HAP-1 (cell line): ENCODE data around the gene TMEM256.

ENCODE experiments used
- DNase-seq, 2 experiments: peaks; one replicate each; pipeline ENCODE4 v3.0.0-alpha.2; 2016 to 2020; ENCODE audit warnings: low spot score in 2 of 2
- H3K27me3 ChIP-seq: fragments of 250-450 bp; sonication (Bioruptor Pico); 2 replicates; pipeline ENCODE4 v1.5.1; 2020; ENCODE audit warnings: low read depth, mild to moderate bottlenecking, moderate library complexity
- H3K36me3 ChIP-seq: fragments of 250-450 bp; sonication (Bioruptor Pico); replicated peaks from 2 replicates; pipeline ENCODE4 v1.5.1; 2020; ENCODE audit warnings: mild to moderate bottlenecking
- H3K4me1 ChIP-seq: fragments of 250-450 bp; sonication (Bioruptor Pico); 2 replicates; pipeline ENCODE4 v1.5.1; 2020; ENCODE audit warnings: mild to moderate bottlenecking
- H3K4me3 ChIP-seq: fragments of 250-450 bp; sonication (Bioruptor Pico); 2 replicates; pipeline ENCODE4 v1.5.1; 2020; ENCODE audit warnings: mild to moderate bottlenecking, moderate library complexity
- H3K9me3 ChIP-seq: fragments of 250-450 bp; sonication (Bioruptor Pico); 2 replicates; pipeline ENCODE4 v1.5.1; 2020; ENCODE audit warnings: mild to moderate bottlenecking, moderate library complexity
- in situ Hi-C: fragments of 300-500 bp; cut with MboI; formaldehyde crosslinking; loops from 3 replicates; pipeline ENCODE4 v1.14.3; 2020; ENCODE audit warnings: low sequenced_read_pairs, inconsistent platforms, mixed read lengths

TMEM256 gene

GRCh38 chr17:7408863-7409262 is 5.0 kb upstream of the TMEM256 start:
- H3K4me1 ChIP-seq: no peaks in the 10 kb centered on the region; the same call in 1 of the 2 replicates
- DNase-seq: no peak
- peaks cover 9% of the 10 kb centered on the region for H3K36me3 ChIP-seq
- in situ Hi-C loops: no loop called here
- no peaks in the 10 kb centered on the region for H3K9me3 ChIP-seq
- no peak overlapping the region for H3K4me3 ChIP-seq
- no peaks in the 10 kb centered on the region for H3K27me3 ChIP-seq

- no peaks in the 10 kb centered on the region for H3K27me3 ChIP-seq
- H3K4me3 ChIP-seq: no peak overlapping the region
- H3K4me1 ChIP-seq: no peaks in the 10 kb centered on the region; the same call in 1 of the 2 replicates
- in situ Hi-C loops: no loop called here
- DNase-seq: no peak
- H3K36me3 ChIP-seq: peaks cover 9% of the 10 kb centered on the region
- H3K9me3 ChIP-seq: no peaks in the 10 kb centered on the region
These were observed 4.4 kb upstream of the TMEM256 start for GRCh38 chr17:7408252-7408727.

- no peaks in the 10 kb centered on the region for H3K27me3 ChIP-seq
- peaks cover 10% of the 10 kb centered on the region for H3K36me3 ChIP-seq
- H3K9me3 ChIP-seq: no peaks in the 10 kb centered on the region
- H3K4me1 ChIP-seq: peaks cover 5% of the 10 kb centered on the region
- no peak for DNase-seq
- no peak within 1 kb of the TSS for H3K4me3 ChIP-seq
- in situ Hi-C loops: no loop called here
These were observed 3.8 kb upstream of the TMEM256 start, which contains the start of gene NLGN2 for GRCh38 chr17:7407485-7408251. Gene NLGN2 (plus strand): TSS chr17:7407845. CDS start chr17:7408256, 411 bp downstream.

DNA sequence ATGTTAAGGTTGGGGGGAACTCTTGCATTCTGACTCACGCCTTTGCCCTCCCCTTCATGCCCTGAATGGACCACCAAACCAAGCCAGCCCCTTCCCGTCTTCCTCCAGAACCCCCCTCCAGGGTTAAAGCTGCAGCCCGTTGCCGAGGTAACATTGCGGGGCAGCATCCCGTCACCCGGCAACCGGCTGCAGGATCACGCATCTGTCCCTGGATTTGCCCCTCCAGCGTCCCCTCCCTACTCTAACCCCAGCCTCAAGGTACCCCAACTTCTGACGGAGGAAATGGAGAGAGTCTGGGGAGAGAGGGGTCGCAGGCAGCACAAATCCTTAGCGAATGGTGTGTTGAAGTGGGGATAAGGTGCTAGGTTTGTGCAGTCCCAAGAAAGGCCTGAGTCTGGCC is 3.2 kb upstream of the TMEM256 start:
- in situ Hi-C loops: no loop called here
- peaks cover 12% of the 10 kb centered on the region for H3K36me3 ChIP-seq
- H3K4me1 ChIP-seq: peaks cover 6% of the 10 kb centered on the region
- no peaks in the 10 kb centered on the region for H3K9me3 ChIP-seq
- no peak overlapping the region for H3K4me3 ChIP-seq
- H3K27me3 ChIP-seq: no peaks in the 10 kb centered on the region
- no peak for DNase-seq

DNA sequence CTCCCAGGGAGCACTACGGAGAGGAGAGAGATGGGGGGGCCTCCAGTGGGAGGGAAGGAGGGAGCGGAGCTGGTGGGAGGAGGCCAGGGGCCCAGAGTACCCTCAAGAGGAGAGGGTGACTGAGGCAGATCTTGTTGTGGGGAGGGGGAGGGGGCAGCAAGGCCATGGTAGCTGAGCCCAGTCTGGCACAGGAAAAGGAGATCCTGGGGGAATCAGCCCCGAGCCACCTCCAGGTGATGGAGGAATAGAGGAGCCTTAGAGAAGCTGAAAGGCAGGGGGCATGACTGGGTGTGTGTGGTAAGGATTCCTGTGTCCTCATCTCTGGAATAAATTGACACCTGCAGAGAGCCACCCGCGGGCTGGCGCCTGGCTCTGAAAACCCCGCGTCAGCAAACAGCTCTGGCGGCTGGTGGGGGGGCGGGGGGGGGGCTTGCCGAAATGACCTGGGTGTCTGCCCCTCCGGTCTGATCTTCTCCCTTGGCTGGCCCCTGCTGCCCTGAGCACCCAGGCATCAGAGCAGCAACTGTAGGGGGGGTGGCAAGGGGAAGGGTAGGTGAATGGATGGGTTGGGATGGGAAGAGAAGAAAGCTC is 2.4 kb upstream of the TMEM256 start:
- Histone ChIP-seq H3K36me3 (peaks cover 14% of the 10 kb centered on the region), H3K4me1 (peaks cover 6% of the 10 kb centered on the region), H3K4me3 (peak overlapping the region; percentile 69), H3K9me3 (no peaks in the 10 kb centered on the region), H3K27me3 (no peaks in the 10 kb centered on the region)
- DNase-seq: peak in 1 of 2 experiments; percentile 26
- in situ Hi-C loops: no loop called here

DNA sequence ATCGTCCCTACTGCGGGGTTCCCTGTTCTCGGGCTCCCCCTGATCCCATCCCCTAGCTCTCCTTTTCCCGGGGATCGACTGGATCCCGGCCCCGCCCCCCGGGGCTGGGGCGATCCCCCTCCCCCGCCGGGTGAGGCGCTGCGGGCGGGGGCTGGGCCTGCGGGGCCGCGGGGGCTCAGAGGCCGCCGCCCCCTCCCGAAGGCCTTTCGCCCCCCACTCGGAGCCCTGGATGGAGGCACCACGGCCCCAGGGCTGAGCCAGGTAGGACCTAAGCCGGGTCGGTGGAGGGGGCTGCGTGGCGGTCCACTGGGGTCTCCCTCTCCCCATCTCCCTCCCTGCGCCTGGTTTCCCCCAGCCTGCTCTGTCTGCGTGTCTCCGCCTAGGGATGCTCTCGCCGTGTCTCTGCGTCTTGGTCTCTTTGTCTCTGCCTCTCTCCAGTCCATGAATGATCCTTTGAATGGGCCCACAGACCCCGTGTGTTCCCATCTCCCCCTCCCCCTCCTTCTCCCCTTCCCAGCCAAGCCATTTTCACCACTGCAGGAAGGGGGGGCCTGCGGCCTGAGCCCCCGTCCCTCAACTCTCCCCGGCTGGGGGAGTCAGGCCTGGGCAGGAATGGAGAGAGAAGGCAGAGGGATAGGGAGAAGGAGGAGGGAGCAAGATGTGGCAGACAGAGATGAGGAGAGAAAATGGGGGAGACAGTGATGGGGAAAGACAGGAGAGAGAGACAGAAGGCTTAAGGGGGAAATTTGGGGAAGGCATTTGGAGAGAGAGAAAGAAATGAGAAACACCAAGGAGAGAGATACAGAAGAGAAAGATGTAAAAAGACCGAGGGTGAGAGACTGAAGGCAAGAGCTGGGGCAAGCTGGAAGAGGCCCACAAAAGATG is 1.7 kb upstream of the TMEM256 start:
- DNase-seq: peak in 1 of 2 experiments; percentile 40
- peak overlapping the region; percentile 69 for H3K4me3 ChIP-seq
- in situ Hi-C loops: no loop called here
- H3K4me1 ChIP-seq: peaks cover 6% of the 10 kb centered on the region
- H3K36me3 ChIP-seq: peaks cover 14% of the 10 kb centered on the region
- no peaks in the 10 kb centered on the region for H3K9me3 ChIP-seq
- H3K27me3 ChIP-seq: no peaks in the 10 kb centered on the region

GRCh38 chr17:7404737-7405349 is 946 bp upstream of the TMEM256 start:
- no peaks in the 10 kb centered on the region for H3K27me3 ChIP-seq
- DNase-seq: peak in 1 of 2 experiments; percentile 74
- in situ Hi-C loops: no loop called here
- peaks cover 6% of the 10 kb centered on the region for H3K4me1 ChIP-seq
- H3K4me3 ChIP-seq: peak overlapping the region; percentile 69
- H3K9me3 ChIP-seq: no peaks in the 10 kb centered on the region
- H3K36me3 ChIP-seq: peaks cover 10% of the 10 kb centered on the region

DNA sequence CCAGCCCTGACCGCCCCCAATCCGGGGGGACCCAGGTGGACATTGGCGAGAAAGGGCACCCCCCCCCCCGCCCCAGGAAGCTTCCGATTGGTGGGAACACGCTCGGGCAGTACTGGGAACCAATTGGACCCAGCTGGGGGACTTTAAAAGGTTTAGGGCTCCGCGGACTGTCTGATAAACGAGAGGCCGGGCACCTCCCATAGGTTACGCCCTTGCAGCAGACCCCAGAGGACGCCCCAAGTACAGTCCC is 245 bp downstream of the TMEM256 start:
- Histone ChIP-seq H3K27me3 (no peaks in the 10 kb centered on the region), H3K36me3 (peaks cover 5% of the 10 kb centered on the region; the same call in 1 of the 2 replicates), H3K4me3 (peak overlapping the region; percentile 69), H3K9me3 (no peaks in the 10 kb centered on the region), H3K4me1 (peaks cover 6% of the 10 kb centered on the region)
- DNase-seq: no peak
- in situ Hi-C loops: no loop called here

- Histone ChIP-seq H3K9me3 (no peaks in the 10 kb centered on the region), H3K36me3 (peaks cover 5% of the 10 kb centered on the region; the same call in 1 of the 2 replicates), H3K4me1 (peaks cover 6% of the 10 kb centered on the region), H3K27me3 (no peaks in the 10 kb centered on the region), H3K4me3 (peak overlapping the region; percentile 69)
- in situ Hi-C loops: no loop called here
- peak; percentile 10 to 79 for DNase-seq
These were observed 712 bp downstream of the TMEM256 start for GRCh38 chr17:7403043-7403726.

- no peak for DNase-seq
- H3K4me1 ChIP-seq: peaks cover 13% of the 10 kb centered on the region
- no peaks in the 10 kb centered on the region for H3K9me3 ChIP-seq
- H3K36me3 ChIP-seq: peaks cover 5% of the 10 kb centered on the region; the same call in 1 of the 2 replicates
- H3K4me3 ChIP-seq: no peak overlapping the region
- in situ Hi-C loops: no loop called here
- H3K27me3 ChIP-seq: no peaks in the 10 kb centered on the region
These were observed 5.3 kb downstream of the TMEM256 start for GRCh38 chr17:7398612-7399011.

GRCh38 chr17:7396147-7396546 is 7.8 kb downstream of the TMEM256 start:
- Histone ChIP-seq H3K27me3 (no peaks in the 10 kb centered on the region), H3K9me3 (no peaks in the 10 kb centered on the region), H3K4me3 (no peak overlapping the region), H3K4me1 (peaks cover 6% of the 10 kb centered on the region), H3K36me3 (no peaks in the 10 kb centered on the region; the same call in 1 of the 2 replicates)
- in situ Hi-C loops: no loop called here
- no peak for DNase-seq

DNA sequence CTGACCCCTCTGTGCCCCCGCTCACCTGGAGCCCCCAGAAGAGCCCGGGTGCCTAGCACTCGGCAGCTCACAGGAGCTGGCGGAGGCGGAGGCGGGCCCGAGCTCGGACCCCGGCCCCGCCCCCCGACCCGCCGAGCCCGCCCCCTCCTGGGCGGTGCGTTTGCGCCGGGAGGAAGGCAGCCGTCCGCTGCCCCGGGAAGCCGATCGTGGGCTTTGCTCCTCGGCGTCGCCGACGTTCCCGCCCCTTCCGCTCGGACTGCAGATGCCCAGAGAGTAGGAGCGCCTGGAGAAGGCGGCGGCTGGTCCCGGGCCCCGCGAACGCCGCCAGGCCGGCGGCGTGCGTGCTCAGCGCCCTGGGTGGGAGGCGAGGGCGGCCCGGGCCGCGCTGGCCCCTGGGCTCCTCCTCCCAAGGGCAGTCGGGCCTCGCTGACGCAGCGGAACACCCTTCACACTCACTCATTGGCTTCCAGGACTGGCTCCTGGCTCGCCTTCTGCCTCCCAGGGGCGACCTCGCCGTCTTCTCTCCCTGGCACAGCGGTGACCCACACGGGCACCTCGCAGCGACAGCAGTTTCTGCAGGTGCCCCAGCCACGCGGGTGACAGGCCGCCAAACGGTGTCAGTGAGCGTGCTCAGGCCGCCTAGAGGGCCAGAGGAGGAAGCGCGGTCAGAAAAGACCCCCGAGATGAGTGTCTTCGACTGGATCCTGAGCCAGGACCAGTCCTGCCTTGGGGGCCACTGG is 9.3 kb downstream of the TMEM256 start, which contains the start of gene PLSCR3:
Gene PLSCR3 (minus strand): TSS at position 74 of the 740 bp plus-strand sequence. CDS start 415 bp downstream, outside the sequence.
- Histone ChIP-seq H3K9me3 (no peaks in the 10 kb centered on the region), H3K4me3 (peak within 1 kb of the TSS; percentile 61), H3K36me3 (no peaks in the 10 kb centered on the region; the same call in 1 of the 2 replicates), H3K4me1 (peaks cover 6% of the 10 kb centered on the region), H3K27me3 (no peaks in the 10 kb centered on the region)
- in situ Hi-C loops: no loop called here
- DNase-seq: peak; percentile 83 to 93
